SK-N-MC (cell line): ENCODE data around the gene NUP133.
"Not testable (repeated sequence)": the region's sequence is repeated elsewhere in the genome, so short reads cannot be mapped to it uniquely, and the experiment has no call there.

ENCODE experiments used
- DNase-seq: peaks from one replicate; pipeline ENCODE4 v3.0.0-alpha.2; 2011; ENCODE audit warnings: low read depth, low spot score
- H3K27ac ChIP-seq: fragments of 200-600 bp; sonication (generic); 2 replicates; pipeline ENCODE4 v1.5.1; 2016; ENCODE audit warnings: mixed run types
- H3K36me3 ChIP-seq: fragments of 200-600 bp; sonication (generic); 2 replicates; pipeline ENCODE4 v1.6.1; 2017; ENCODE audit warnings: antibody characterized with exemption, low read length, mixed read lengths; ENCODE audit not compliant: insufficient read depth
- H3K4me3 ChIP-seq: fragments of 200-600 bp; sonication (generic); 2 replicates; pipeline ENCODE4 v1.5.1; 2016
- H3K9ac ChIP-seq: fragments of 200-600 bp; sonication (generic); 2 replicates; pipeline ENCODE4 v1.8.0; 2017; ENCODE audit warnings: mixed run types, mixed read lengths; ENCODE audit not compliant: insufficient read length
- H3K9me3 ChIP-seq: fragments of 200-600 bp; sonication (generic); 2 replicates; pipeline ENCODE4 v1.6.1; 2017; ENCODE audit warnings: low read depth, mild to moderate bottlenecking, antibody characterized with exemption, low read length, moderate library complexity, mixed read lengths
- EZH2 ChIP-seq: fragments of 200-600 bp; sonication (generic); IDR thresholded peaks from one replicate; pipeline ENCODE4 v1.6.1; 2017; ENCODE audit warnings: antibody characterized with exemption
- FOXP2 ChIP-seq: optimal IDR thresholded peaks from 2 replicates; pipeline ENCODE3; 2011; ENCODE audit warnings: mild to moderate bottlenecking, moderate library complexity; ENCODE audit not compliant: insufficient read depth; ENCODE audit errors: extremely low read length, control extremely low read depth
- POLR2AphosphoS5 ChIP-seq: IDR thresholded peaks from 2 replicates; pipeline ENCODE4 v1.6.1; 2012; ENCODE audit warnings: mild to moderate bottlenecking, low read depth, low read length, borderline replicate concordance

The NUP133 gene

DNA sequence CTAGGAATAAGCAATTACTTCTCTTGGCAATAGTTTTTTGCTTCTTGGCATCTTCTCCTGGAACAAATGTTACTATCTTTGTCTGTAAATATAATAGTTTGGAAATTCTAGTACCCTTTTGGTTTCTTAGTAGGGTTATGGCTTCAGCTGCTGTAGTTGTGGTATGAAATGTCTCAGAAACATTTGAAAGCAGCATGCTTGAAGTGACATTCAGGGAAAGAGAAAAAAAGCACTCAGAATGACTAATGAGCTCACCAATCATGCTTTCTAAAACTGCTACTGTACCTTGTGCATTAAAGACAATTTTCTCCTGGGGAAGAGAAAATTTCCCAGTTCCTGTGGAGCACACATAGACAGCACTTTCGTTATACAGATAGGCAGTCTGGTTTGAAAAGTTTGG is 21.0 kb downstream of the NUP133 start:
- peak overlapping the region; percentile 15 for H3K9ac ChIP-seq
- no peak for DNase-seq
- H3K4me3 ChIP-seq, result no peak overlapping the region
- no peaks in the 10 kb centered on the region for H3K9me3 ChIP-seq
- no peak for TF ChIP-seq POLR2AphosphoS5
- TF ChIP-seq FOXP2, result no peak
- TF ChIP-seq EZH2, result no peak
- H3K27ac ChIP-seq, result no peak overlapping the region
- peaks cover 81% of the 10 kb centered on the region for H3K36me3 ChIP-seq

DNA sequence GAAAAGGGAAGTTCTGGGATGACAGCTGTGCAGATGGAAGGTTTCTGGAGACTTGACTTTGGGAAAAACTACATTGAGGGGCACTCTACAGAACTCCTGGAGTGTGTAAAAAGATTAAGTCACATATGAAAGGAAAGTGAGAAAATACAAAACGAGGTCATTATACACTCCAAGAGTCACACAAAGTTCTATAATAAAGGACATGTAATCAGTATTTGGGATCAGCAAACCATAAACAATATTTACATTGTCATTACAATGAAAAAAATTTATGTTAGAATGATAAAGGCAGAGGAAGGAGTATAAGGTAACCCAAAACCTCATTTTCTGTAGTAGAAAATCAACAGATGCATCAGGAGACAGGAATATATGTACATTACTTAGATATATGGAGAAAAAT is 22.8 kb downstream of the NUP133 start:
- H3K27ac ChIP-seq, result no peak overlapping the region
- no peaks in the 10 kb centered on the region for H3K9me3 ChIP-seq
- peaks cover 80% of the 10 kb centered on the region for H3K36me3 ChIP-seq
- no peak overlapping the region for H3K4me3 ChIP-seq
- TF ChIP-seq EZH2 (no peak), FOXP2 (no peak), POLR2AphosphoS5 (no peak)
- DNase-seq, result no peak
- no peak overlapping the region for H3K9ac ChIP-seq

DNA sequence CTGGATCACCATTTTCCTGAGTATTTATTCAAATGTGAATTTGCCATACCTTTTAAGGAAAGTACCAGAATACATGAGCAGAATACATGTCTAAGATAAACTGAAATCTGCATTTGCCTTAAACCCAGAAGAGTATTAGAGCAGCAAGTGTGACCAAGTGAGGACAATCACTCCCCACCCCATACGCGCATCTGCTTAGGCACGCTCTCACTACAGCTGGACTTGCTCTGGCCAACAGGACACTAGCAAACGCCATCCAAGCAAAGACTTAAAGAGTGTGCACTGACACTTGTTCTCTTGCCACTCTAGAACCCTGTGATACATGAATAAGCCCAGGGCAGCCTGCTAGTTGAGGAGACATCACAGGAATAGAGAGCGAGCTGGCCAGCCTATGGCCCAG is 25.6 kb downstream of the NUP133 start:
- TF ChIP-seq POLR2AphosphoS5 (no peak), EZH2 (no peak), FOXP2 (no peak)
- H3K9me3 ChIP-seq, result no peaks in the 10 kb centered on the region
- H3K36me3 ChIP-seq, result peaks cover 72% of the 10 kb centered on the region
- H3K4me3 ChIP-seq, result no peak overlapping the region
- H3K9ac ChIP-seq, result no peak overlapping the region
- DNase-seq, result no peak
- no peak overlapping the region for H3K27ac ChIP-seq

DNA sequence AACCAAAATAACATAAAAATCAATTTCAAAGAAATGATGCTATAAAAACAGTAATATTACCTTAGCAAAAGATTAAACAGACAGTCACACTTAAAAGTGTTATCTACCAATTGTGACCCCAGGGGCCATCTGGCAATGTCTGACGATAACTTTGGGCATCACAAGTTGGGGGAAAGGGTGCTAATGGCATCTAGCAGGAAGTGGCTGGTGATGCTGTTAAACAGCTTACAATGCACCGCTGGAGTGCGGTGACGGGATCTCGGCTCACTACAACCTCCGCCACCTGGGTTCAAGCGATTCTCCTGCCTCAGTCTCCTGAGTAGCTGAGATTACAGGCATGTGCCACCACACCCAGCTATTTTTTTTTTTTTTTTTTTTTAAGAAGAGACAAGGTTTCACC is 27.6 kb downstream of the NUP133 start:
- no peak overlapping the region for H3K9ac ChIP-seq

DNA sequence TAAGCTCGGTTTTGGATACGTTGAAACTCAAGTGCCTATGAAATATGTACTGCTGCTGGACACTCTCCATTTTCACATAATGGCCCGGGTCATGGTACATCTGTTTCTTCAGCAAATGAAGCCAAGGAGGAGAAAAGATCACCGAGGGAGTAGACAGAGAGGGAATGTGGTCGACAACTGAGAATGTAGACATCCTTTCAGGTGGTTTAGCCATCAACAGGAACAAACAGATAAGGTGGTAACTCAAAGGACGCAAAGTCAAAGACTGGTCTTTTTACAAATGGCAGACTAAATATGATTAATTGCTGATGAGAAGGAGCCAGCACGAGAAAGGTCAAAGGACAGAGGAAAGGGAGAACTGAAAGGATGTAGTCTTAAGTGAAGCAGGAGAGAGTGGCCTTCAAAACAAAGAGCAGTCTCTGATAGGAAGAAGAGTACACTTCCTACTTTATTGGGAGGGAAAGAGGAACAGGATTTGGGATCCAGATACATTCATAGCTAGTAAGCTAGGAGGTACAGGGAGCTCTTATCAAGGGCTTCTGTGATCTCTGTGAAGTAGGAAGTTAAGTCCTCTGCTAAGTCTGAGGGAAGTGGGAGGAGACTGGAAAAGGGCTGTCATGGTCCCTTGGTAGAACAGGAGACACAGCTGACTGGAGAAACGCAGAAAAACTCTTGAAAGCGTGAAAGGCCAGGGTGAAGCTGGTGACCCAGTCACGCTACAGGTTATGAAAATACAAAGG is 28.3 kb downstream of the NUP133 start:
- Histone ChIP-seq H3K27ac (no peak overlapping the region), H3K9me3 (no peaks in the 10 kb centered on the region), H3K9ac (no peak overlapping the region), H3K36me3 (peaks cover 63% of the 10 kb centered on the region), H3K4me3 (no peak overlapping the region)
- no peak for TF ChIP-seq FOXP2
- no peak for TF ChIP-seq POLR2AphosphoS5
- no peak for TF ChIP-seq EZH2
- no peak for DNase-seq

More for the DNA sequence above, 27.6 kb downstream of the NUP133 start:
- TF ChIP-seq FOXP2 (no peak), POLR2AphosphoS5 (no peak), EZH2 (no peak)
- no peak overlapping the region for H3K4me3 ChIP-seq
- no peak for DNase-seq
- H3K27ac ChIP-seq, result no peak overlapping the region
- peaks cover 65% of the 10 kb centered on the region for H3K36me3 ChIP-seq
- no peaks in the 10 kb centered on the region for H3K9me3 ChIP-seq

DNA sequence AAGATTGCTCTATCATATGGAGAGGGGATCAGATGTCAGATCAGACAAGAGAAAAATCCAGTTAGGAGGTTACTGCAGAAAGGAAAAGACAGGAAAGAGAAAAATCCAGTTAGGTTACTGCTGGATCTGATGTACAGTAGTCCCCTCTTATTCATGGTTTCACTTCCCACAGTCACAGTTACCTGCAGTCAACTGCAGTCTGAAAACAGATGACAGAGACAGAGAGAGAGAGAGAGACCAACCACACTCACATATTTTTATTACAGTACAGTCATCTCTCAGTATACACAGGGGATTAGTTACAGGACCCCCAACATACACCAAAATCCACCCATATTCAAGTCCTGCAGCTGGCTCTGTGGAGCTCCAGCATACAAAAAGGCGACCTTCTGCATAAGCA is 29.3 kb downstream of the NUP133 start:
- Histone ChIP-seq H3K9ac (no peak overlapping the region), H3K36me3 (peaks cover 65% of the 10 kb centered on the region), H3K4me3 (no peak overlapping the region), H3K9me3 (no peaks in the 10 kb centered on the region), H3K27ac (no peak overlapping the region)
- no peak for DNase-seq
- TF ChIP-seq EZH2 (no peak), FOXP2 (no peak)

DNA sequence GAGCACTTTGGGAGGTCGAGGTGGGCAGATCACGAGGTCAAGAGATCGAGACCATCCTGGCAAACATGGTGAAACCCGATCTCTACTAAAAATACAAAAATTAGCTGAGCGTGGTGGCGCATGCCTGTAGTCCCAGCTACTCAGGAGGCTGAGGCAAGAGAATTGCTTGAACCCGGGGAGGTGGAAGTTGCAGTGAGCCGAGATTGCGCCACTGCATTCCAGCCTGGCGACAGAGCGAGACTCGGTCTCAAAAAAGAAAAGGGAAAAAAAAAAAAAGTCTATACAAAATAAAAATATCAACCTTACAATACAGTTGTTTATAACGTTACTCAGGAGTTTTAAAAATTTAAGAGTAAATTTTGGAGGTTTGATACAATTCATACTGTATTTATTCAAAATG is 32.3 kb downstream of the NUP133 start:
- DNase-seq, H3K4me3 ChIP-seq: not testable (repeated sequence)
- H3K36me3 ChIP-seq, result peaks cover 47% of the 10 kb centered on the region

DNA sequence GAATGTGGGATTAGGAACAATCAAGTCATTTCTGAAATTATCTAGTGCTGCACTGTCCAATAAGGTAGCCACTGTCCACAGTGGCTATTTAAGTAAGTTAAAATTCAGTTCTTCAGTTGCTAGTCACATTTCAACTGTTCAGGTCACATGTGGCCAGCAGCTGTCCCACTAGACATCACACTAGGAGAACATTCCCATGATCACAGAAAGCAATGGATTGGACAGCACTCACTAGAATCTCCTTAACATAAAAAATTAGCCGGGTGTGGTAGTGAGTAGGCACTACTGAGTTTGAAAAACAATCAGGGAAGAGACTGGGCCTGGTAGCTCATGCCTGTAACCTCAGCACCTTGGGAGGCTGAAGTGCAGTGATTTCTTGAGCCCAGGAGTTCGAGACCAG is 33.6 kb downstream of the NUP133 start:
- Histone ChIP-seq H3K9ac (no peak overlapping the region), H3K4me3 (no peak overlapping the region), H3K27ac (no peak overlapping the region), H3K36me3 (peaks cover 52% of the 10 kb centered on the region), H3K9me3 (no peaks in the 10 kb centered on the region)
- no peak for DNase-seq
- TF ChIP-seq FOXP2, result no peak
- TF ChIP-seq EZH2, result no peak
- no peak for TF ChIP-seq POLR2AphosphoS5

More for the DNA sequence above, 32.3 kb downstream of the NUP133 start:
- not testable (repeated sequence) for H3K27ac ChIP-seq, H3K9me3 ChIP-seq, H3K9ac ChIP-seq

DNA sequence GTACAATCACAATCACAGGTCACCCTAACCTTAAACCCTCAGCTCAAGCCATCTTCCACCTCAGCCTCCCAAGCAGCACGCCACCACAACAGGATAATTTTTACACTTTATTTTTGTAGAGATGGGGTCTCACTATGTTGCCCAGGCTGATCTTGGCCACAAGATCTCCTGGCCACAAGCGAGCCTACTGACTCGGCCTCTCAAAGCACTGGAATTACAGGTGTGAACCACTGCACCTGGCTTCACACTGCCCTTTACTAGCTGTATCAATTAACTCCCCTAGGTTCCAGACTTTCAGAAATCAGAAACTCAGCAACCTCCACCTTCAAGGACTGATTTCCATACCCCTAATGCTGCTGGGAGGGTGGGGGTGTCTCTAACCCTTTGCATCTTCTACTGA is 37.0 kb downstream of the NUP133 start:
- no peak for TF ChIP-seq FOXP2
- TF ChIP-seq POLR2AphosphoS5, result no peak
- no peak for TF ChIP-seq EZH2

More for the DNA sequence above, 37.0 kb downstream of the NUP133 start:
- no peaks in the 10 kb centered on the region for H3K9me3 ChIP-seq
- no peak for DNase-seq
- no peak overlapping the region for H3K27ac ChIP-seq
- peaks cover 60% of the 10 kb centered on the region for H3K36me3 ChIP-seq
- no peak overlapping the region for H3K4me3 ChIP-seq
- no peak overlapping the region for H3K9ac ChIP-seq
